IMR-90 (cell line): ENCODE data around the gene PHF3. TPM values are rescaled to one million over a fixed set of nuclear protein-coding genes. Genes with fewer than 3 reads are reported as not detected.

ENCODE experiments used
- ATAC-seq: fragments of 200-7000 bp; cut with Tn5 transposase; 2 replicates; pipeline ENCODE4 v1.9.1; 2020; ENCODE audit warnings: low read depth, mild to moderate bottlenecking, moderate library complexity
- BruUV-seq: library from RNA; stranded (reverse); fragments of 400-500 nt; replicated peaks from 2 replicates; lab custom pipeline; 2021; lab: Mats Ljungman, UMichigan
- CTCF ChIA-PET: fragments of 300-600 bp; formaldehyde crosslinking; extraction: SDS; loops from one replicate; lab custom pipeline; 2021; ENCODE audit warnings: antibody characterized with exemption; lab: Yijun Ruan, JAX
- POLR2A ChIA-PET: fragments of 300-600 bp; sonication (Branson Sonifier 250); formaldehyde crosslinking; loops from one replicate; lab custom pipeline; 2022; ENCODE audit warnings: antibody characterized with exemption; ENCODE audit not compliant: unreplicated experiment; lab: Charles Lee
- DNase-seq: peaks from one replicate; pipeline ENCODE4 v3.0.0; 2013
- H2AFZ ChIP-seq: replicated peaks from 2 replicates; pipeline ENCODE3; 2013; ENCODE audit warnings: low read length, mild to moderate bottlenecking; ENCODE audit not compliant: poor library complexity
- H2AK5ac ChIP-seq: 2 replicates; pipeline ENCODE4 v1.6.1; 2013; ENCODE audit warnings: low read depth, low read length, inconsistent platforms
- H2AK9ac ChIP-seq: replicated peaks from 2 replicates; pipeline ENCODE3; 2013; ENCODE audit warnings: mild to moderate bottlenecking, low read depth, low read length, moderate library complexity; ENCODE audit not compliant: poor library complexity
- H2BK120ac ChIP-seq: 2 replicates; pipeline ENCODE4 v1.6.1; 2013; ENCODE audit warnings: low read depth, low read length, inconsistent platforms
- H2BK15ac ChIP-seq: 3 replicates; pipeline ENCODE4 v1.6.1; 2013; ENCODE audit warnings: low read depth, low read length, inconsistent platforms
- H2BK20ac ChIP-seq: 2 replicates; pipeline ENCODE4 v1.6.1; 2013; ENCODE audit warnings: low read depth, mild to moderate bottlenecking, inconsistent platforms, low read length, moderate library complexity
- H2BK5ac ChIP-seq: 2 replicates; pipeline ENCODE4 v1.6.1; 2013; ENCODE audit warnings: mild to moderate bottlenecking, low read depth, low read length, inconsistent platforms; ENCODE audit not compliant: poor library complexity, severe bottlenecking
- H3K14ac ChIP-seq: replicated peaks from 2 replicates; pipeline ENCODE4 v1.6.1; 2013; ENCODE audit warnings: low read depth, low read length, inconsistent platforms
- H3K18ac ChIP-seq: 2 replicates; pipeline ENCODE4 v1.6.1; 2013; ENCODE audit warnings: low read depth, low read length, control low read depth
- H3K23ac ChIP-seq: 2 replicates; pipeline ENCODE4 v1.6.1; 2013; ENCODE audit warnings: low read depth, low read length, inconsistent platforms
- H3K27ac ChIP-seq: 2 replicates; pipeline ENCODE4 v1.5.1; 2013; ENCODE audit warnings: mild to moderate bottlenecking, control low read depth, low read length; ENCODE audit not compliant: insufficient read depth
- H3K27me3 ChIP-seq: 2 replicates; pipeline ENCODE4 v1.6.1; 2013; ENCODE audit warnings: low read length; ENCODE audit not compliant: control insufficient read depth, insufficient read depth
- H3K36me3 ChIP-seq: 2 replicates; pipeline ENCODE4 v1.6.1; 2013; ENCODE audit warnings: low read length, mixed read lengths; ENCODE audit not compliant: control insufficient read depth, insufficient read depth
- H3K4ac ChIP-seq: 2 replicates; pipeline ENCODE4 v1.6.1; 2013; ENCODE audit warnings: low read depth, low read length, inconsistent platforms
- H3K4me1 ChIP-seq: 2 replicates; pipeline ENCODE4 v1.6.1; 2013; ENCODE audit warnings: low read length, mixed read lengths; ENCODE audit not compliant: control insufficient read depth, insufficient read depth
- H3K4me2 ChIP-seq: 2 replicates; pipeline ENCODE4 v1.6.1; 2013; ENCODE audit warnings: low read depth, mild to moderate bottlenecking, control low read depth, low read length, moderate library complexity
- H3K4me3 ChIP-seq: 2 replicates; pipeline ENCODE4 v1.5.1; 2013; ENCODE audit warnings: low read depth, mild to moderate bottlenecking, control low read depth, low read length, moderate library complexity; ENCODE audit not compliant: insufficient read depth
- H3K56ac ChIP-seq: 2 replicates; pipeline ENCODE4 v1.6.1; 2013; ENCODE audit warnings: low read length, inconsistent platforms; ENCODE audit not compliant: insufficient read depth; ENCODE audit errors: extremely low read depth
- H3K79me1 ChIP-seq, 2 experiments: 2 replicates each; pipeline ENCODE4 v1.6.1; 2013; ENCODE audit warnings: low read length in 2 of 2, inconsistent platforms in 1 of 2, low read depth in 1 of 2
- H3K9ac ChIP-seq: 2 replicates; pipeline ENCODE4 v1.6.1; 2013; ENCODE audit warnings: low read depth, low read length, control low read depth
- H3K9me1 ChIP-seq: 2 replicates; pipeline ENCODE4 v1.6.1; 2013; ENCODE audit warnings: low read length, inconsistent platforms; ENCODE audit not compliant: insufficient read depth
- H3K9me3 ChIP-seq: 2 replicates; pipeline ENCODE4 v1.6.1; 2013; ENCODE audit warnings: low read length; ENCODE audit not compliant: control insufficient read depth, insufficient read depth
- H4K20me1 ChIP-seq: 2 replicates; pipeline ENCODE4 v1.6.1; 2013; ENCODE audit warnings: low read length, inconsistent platforms; ENCODE audit not compliant: insufficient read depth
- H4K5ac ChIP-seq: 2 replicates; pipeline ENCODE4 v1.6.1; 2013; ENCODE audit warnings: mild to moderate bottlenecking, low read depth, low read length, control low read depth
- H4K8ac ChIP-seq, 2 experiments: 2 replicates each; pipeline ENCODE4 v1.6.1; 2013; ENCODE audit warnings: low read depth in 2 of 2, low read length in 2 of 2, control low read depth in 1 of 2, inconsistent platforms in 1 of 2
- H4K91ac ChIP-seq: 2 replicates; pipeline ENCODE4 v1.6.1; 2013; ENCODE audit warnings: low read depth, low read length, inconsistent platforms; ENCODE audit not compliant: insufficient read depth
- BHLHE40 ChIP-seq: fragments of 150-350 bp; IDR thresholded peaks from 2 replicates; pipeline ENCODE4 v1.6.1; 2016; ENCODE audit warnings: mild to moderate bottlenecking, low read depth, low read length
- CHD1 ChIP-seq: IDR thresholded peaks from 2 replicates; pipeline ENCODE4 v1.6.1; 2012; ENCODE audit warnings: low read depth, low read length, improper control_type of control experiment
- FOS ChIP-seq: fragments of 150-350 bp; IDR thresholded peaks from 2 replicates; pipeline ENCODE4 v1.6.1; 2016; ENCODE audit warnings: low read depth, low read length
- MXI1 ChIP-seq: IDR thresholded peaks from 2 replicates; pipeline ENCODE4 v1.6.1; 2012; ENCODE audit warnings: low read depth, mild to moderate bottlenecking, low read length, moderate library complexity, borderline replicate concordance
- NFE2L2 ChIP-seq: fragments of 150-350 bp; IDR thresholded peaks from 2 replicates; pipeline ENCODE4 v1.6.1; 2016; ENCODE audit warnings: low read depth, mild to moderate bottlenecking, low read length
- RCOR1 ChIP-seq: IDR thresholded peaks from 2 replicates; pipeline ENCODE4 v1.6.1; 2012; ENCODE audit warnings: mild to moderate bottlenecking, low read length, improper control_type of control experiment; ENCODE audit not compliant: insufficient replicate concordance
- RFX5 ChIP-seq: IDR thresholded peaks from 2 replicates; pipeline ENCODE4 v1.8.0; 2012; ENCODE audit warnings: low read depth, mild to moderate bottlenecking, low read length, moderate library complexity
- WGBS, 2 experiments: methylation state at CpG; one replicate each; pipeline versions ENCODE4 v1.1.5 to v1.1.7; 2013; ENCODE audit warnings: missing lambda C conversion rate in 2 of 2; ENCODE audit not compliant: insufficient read length in 1 of 2; ENCODE audit errors: extremely low coverage in 2 of 2; 5-methylcytosine and 5-hydroxymethylcytosine counted together
- dilution Hi-C: fragments of 300-500 bp; cut with HindIII; formaldehyde crosslinking; loops from one replicate; pipeline ENCODE4 v1.14.3; 2018; ENCODE audit warnings: low sequenced_read_pairs; ENCODE audit not compliant: unreplicated experiment
- in situ Hi-C: fragments of 300-500 bp; cut with MboI; formaldehyde crosslinking; loops from 3 replicates; pipeline ENCODE4 v1.14.3; 2019; ENCODE audit warnings: low sequenced_read_pairs, inconsistent platforms, mixed read lengths
- intact Hi-C: fragments of 100-400 bp; cut with micrococcal nuclease; formaldehyde crosslinking; loops from 2 replicates; pipeline ENCODE4 v1.10.0; 2022
- polyA plus RNA-seq, 3 experiments: library from polyadenylated mRNA; depleted of rRNA; stranded (reverse); fragments of >200 nt; gene quantifications; 2 replicates each; pipeline ENCODE4 v1.2.3, GENCODE V29; 2012; ENCODE audit warnings: low replicate concordance in 1 of 3
- total RNA-seq: library from RNA; depleted of rRNA; stranded (reverse); fragments of >200 nt; gene quantifications from 2 replicates; pipeline ENCODE4 v1.2.3, GENCODE V29; 2012
- TF ChIP-seq, protein P1 (sequence below): fragments of 150-350 bp; IDR thresholded peaks from 2 replicates; pipeline ENCODE4 v1.6.1; 2017; ENCODE audit warnings: mild to moderate bottlenecking, antibody characterized with exemption, low read length, low read depth

PHF3 gene
- total and polyA plus RNA-seq, 2 of the 4 experiments (the other 2 are of a cell fraction), result 5.6 to 27.8 TPM

GRCh38 chr6:63721181-63721580 is 85.6 kb downstream of the PHF3 start:
- ChIA-PET CTCF (no interaction called here), POLR2A (no interaction called here)
- H3K79me1 ChIP-seq, result no peaks in the 10 kb centered on the region
- H3K36me3 ChIP-seq, result no peaks in the 10 kb centered on the region
- no peak overlapping the region for H2AK5ac ChIP-seq
- no peak overlapping the region for H3K14ac ChIP-seq
- BruUV-seq, result no TSS peak
- H2AK9ac ChIP-seq, result no peak overlapping the region
- no peak overlapping the region for H2BK20ac ChIP-seq
- H3K9me1 ChIP-seq, result no peaks in the 10 kb centered on the region
- no CpG with 5 or more reads among the region's 1 CpG for WGBS, 2 experiments
- no peaks in the 10 kb centered on the region for H4K20me1 ChIP-seq
- no peaks in the 10 kb centered on the region for H3K9me3 ChIP-seq
- H2AFZ ChIP-seq, result no peak overlapping the region
- no peak for TF ChIP-seq RCOR1
- no peak for TF ChIP-seq CHD1
- no peak for TF ChIP-seq RFX5
- TF ChIP-seq BHLHE40, result no peak
- TF ChIP-seq NFE2L2, result no peak
- TF ChIP-seq, protein P1, sequence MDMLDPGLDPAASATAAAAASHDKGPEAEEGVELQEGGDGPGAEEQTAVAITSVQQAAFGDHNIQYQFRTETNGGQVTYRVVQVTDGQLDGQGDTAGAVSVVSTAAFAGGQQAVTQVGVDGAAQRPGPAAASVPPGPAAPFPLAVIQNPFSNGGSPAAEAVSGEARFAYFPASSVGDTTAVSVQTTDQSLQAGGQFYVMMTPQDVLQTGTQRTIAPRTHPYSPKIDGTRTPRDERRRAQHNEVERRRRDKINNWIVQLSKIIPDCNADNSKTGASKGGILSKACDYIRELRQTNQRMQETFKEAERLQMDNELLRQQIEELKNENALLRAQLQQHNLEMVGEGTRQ, result no peak
- TF ChIP-seq MXI1, result no peak
- TF ChIP-seq FOS, result no peak
- H4K8ac ChIP-seq, result no peak overlapping the region
- no peak overlapping the region for H3K27ac ChIP-seq
- no peak overlapping the region for H3K9ac ChIP-seq
- H3K4me1 ChIP-seq, result no peaks in the 10 kb centered on the region
- no peak overlapping the region for H4K91ac ChIP-seq
- H3K4me2 ChIP-seq, result no peak overlapping the region
- H3K23ac ChIP-seq, result no peak overlapping the region
- H2BK15ac ChIP-seq, result no peak overlapping the region
- H3K18ac ChIP-seq, result no peak overlapping the region
- no peak overlapping the region for H2BK120ac ChIP-seq
- intact Hi-C loops, result no loop called here
- H3K4ac ChIP-seq, result no peak overlapping the region
- DNase-seq, result no peak
- ATAC-seq, result no peak
- H3K56ac ChIP-seq, result no peak overlapping the region
- H2BK5ac ChIP-seq, result no peak overlapping the region
- H3K27me3 ChIP-seq, result no peaks in the 10 kb centered on the region
- dilution Hi-C loops, result no loop called here
- no peak overlapping the region for H3K4me3 ChIP-seq
- H4K5ac ChIP-seq, result no peak overlapping the region
- in situ Hi-C loops, result no loop called here
